HepG2 (cell line): Measurements from ENCODE around the gene SLC2A5. TPM values are rescaled to one million over a fixed set of nuclear protein-coding genes. Genes with fewer than 3 reads are reported as not detected.

Experiments used
- ATAC-seq: fragments of 200-7000 bp; cut with Tn5 transposase; 3 replicates; pipeline ENCODE4 v1.9.1; 2020; ENCODE audit warnings: mild to moderate bottlenecking, moderate library complexity
- BruUV-seq: library from RNA; stranded (reverse); fragments of 400-500 nt; replicated peaks from 2 replicates; lab custom pipeline; 2021; lab: Mats Ljungman, UMichigan
- CTCF ChIA-PET: fragments of 300-600 bp; formaldehyde crosslinking; extraction: SDS; loops from one replicate; lab custom pipeline; 2021; ENCODE audit warnings: low total read pairs, inconsistent platforms, low intra/inter-chr PET ratio; lab: Yijun Ruan, JAX
- POLR2A ChIA-PET: fragments of 350-600 bp; sonication (Branson Sonifier 250); formaldehyde crosslinking; loops from one replicate; lab custom pipeline; 2020; ENCODE audit warnings: antibody characterized with exemption, inconsistent platforms; lab: Yijun Ruan, JAX
- DNase-seq: peaks from one replicate; pipeline ENCODE4 v3.0.0-alpha.2; 2015; ENCODE audit warnings: low spot score
- FAIRE-seq: peaks from 3 replicates; lab custom pipeline; 2011; peaks lifted over from hg19 to GRCh38; lab: Jason Lieb, UNC
- H2AFZ ChIP-seq: one replicate; pipeline ENCODE4 v1.6.1; 2011; ENCODE audit warnings: low read length, inconsistent platforms
- H3K27ac ChIP-seq: fragments of 300-600 bp; 3 replicates; pipeline ENCODE4 v1.8.0; 2011; ENCODE audit warnings: mixed run types, mild to moderate bottlenecking, mixed read lengths, low read length, inconsistent platforms; ENCODE audit not compliant: insufficient read depth; ENCODE audit errors: extremely low read length
- H3K27me3 ChIP-seq, 2 experiments: fragments of 200-600 bp in 1 of 2; 2 replicates in 1 of 2; 3 replicates in 1 of 2; pipeline versions ENCODE4 v1.6.0 to v1.8.0; 2011; ENCODE audit warnings: low read length in 2 of 2, mild to moderate bottlenecking in 2 of 2, moderate library complexity in 2 of 2, inconsistent platforms in 1 of 2; ENCODE audit not compliant: insufficient read depth in 2 of 2, control insufficient read depth in 1 of 2
- H3K36me3 ChIP-seq, 2 experiments: fragments of 200-600 bp in 1 of 2; replicated peaks in 1 of 2; 2 replicates in 1 of 2; 3 replicates in 1 of 2; pipeline versions ENCODE4 v1.5.1 to v1.8.0; 2011; ENCODE audit warnings: low read length in 2 of 2, inconsistent platforms in 1 of 2; ENCODE audit not compliant: insufficient read depth in 2 of 2, control insufficient read depth in 1 of 2
- H3K4me1 ChIP-seq: 2 replicates; pipeline ENCODE4 v1.5.1; 2012; ENCODE audit warnings: low read length, inconsistent platforms; ENCODE audit not compliant: insufficient read depth
- H3K4me2 ChIP-seq: 2 replicates; pipeline ENCODE4 v1.6.0; 2011; ENCODE audit warnings: low read depth, low read length, inconsistent platforms
- H3K4me3 ChIP-seq, 3 experiments: fragments of 200-600 bp in 1 of 3; sonication (generic), shearing (Covaris generic) in 1 of 3; replicated peaks in 1 of 3; 2 replicates each; pipeline ENCODE4 v1.5.1; 2011 to 2016; ENCODE audit warnings: low read length in 3 of 3, inconsistent platforms in 2 of 3, low read depth in 2 of 3, mild to moderate bottlenecking in 2 of 3, control low read depth in 1 of 3, mixed read lengths in 1 of 3; ENCODE audit not compliant: insufficient read depth in 1 of 3
- H3K79me2 ChIP-seq: one replicate; pipeline ENCODE4 v1.6.1; 2011; ENCODE audit warnings: low read length, inconsistent platforms; ENCODE audit not compliant: insufficient read depth
- H3K9ac ChIP-seq: 2 replicates; pipeline ENCODE4 v1.6.0; 2011; ENCODE audit warnings: mild to moderate bottlenecking, low read depth, low read length, inconsistent platforms; ENCODE audit not compliant: insufficient read depth
- H3K9me3 ChIP-seq: 2 replicates; pipeline ENCODE4 v1.5.1; 2012; ENCODE audit warnings: mild to moderate bottlenecking, low read length
- H4K20me1 ChIP-seq: 2 replicates; pipeline ENCODE4 v1.6.0; 2011; ENCODE audit warnings: inconsistent platforms, mild to moderate bottlenecking, low read length, moderate library complexity; ENCODE audit not compliant: insufficient read depth
- ATAD3A ChIP-seq: sonication (generic); formaldehyde crosslinking; IDR thresholded peaks from 2 replicates; pipeline ENCODE4 v1.4.0; 2020; ENCODE audit warnings: missing genetic modification reagents
- CCDC6 ChIP-seq: sonication (generic); formaldehyde crosslinking; IDR thresholded peaks from 2 replicates; pipeline ENCODE4 v1.8.1; 2022; ENCODE audit warnings: mild to moderate bottlenecking, missing genetic modification reagents, moderate library complexity
- SMAD9 ChIP-seq: sonication (generic); formaldehyde crosslinking; IDR thresholded peaks from 2 replicates; pipeline ENCODE4 v1.5.1; 2020; ENCODE audit warnings: mild to moderate bottlenecking, missing genetic modification reagents
- SP5 ChIP-seq: IDR thresholded peaks from 2 replicates; pipeline ENCODE4 v1.6.1; 2016; ENCODE audit warnings: low read depth, borderline replicate concordance
- TEAD2 ChIP-seq: sonication (generic); formaldehyde crosslinking; IDR thresholded peaks from 2 replicates; pipeline ENCODE4 v1.9.0; 2021; ENCODE audit warnings: missing genetic modification reagents
- ZNF646 ChIP-seq: sonication (generic); formaldehyde crosslinking; IDR thresholded peaks from 2 replicates; pipeline ENCODE4 v1.9.0; 2021; ENCODE audit warnings: mild to moderate bottlenecking, missing genetic modification reagents
- ZNF749 ChIP-seq: sonication (generic); formaldehyde crosslinking; IDR thresholded peaks from 2 replicates; pipeline ENCODE4 v1.8.0; 2022; ENCODE audit warnings: mild to moderate bottlenecking, missing genetic modification reagents, moderate library complexity, borderline replicate concordance
- WGBS: methylation state at CpG from one replicate; pipeline ENCODE4 v1.1.6; 2017; ENCODE audit warnings: low lambda C conversion rate; 5-methylcytosine and 5-hydroxymethylcytosine counted together
- in situ Hi-C: cut with HindIII; loops from 2 replicates; pipeline ENCODE4 v1.10.0; 2017; ENCODE audit warnings: low pct_unique_long_range_greater_than_20kb; ENCODE audit not compliant: extremely low pct_ligation_motif_present
- intact Hi-C: fragments of 100-400 bp; cut with micrococcal nuclease; formaldehyde crosslinking; loops from one replicate; pipeline ENCODE4 v1.10.0; 2022; ENCODE audit not compliant: unreplicated experiment
- polyA plus RNA-seq, 8 experiments: library from polyadenylated mRNA; depleted of rRNA in 3 of 8; stranded (reverse) in 7 of 8; unstranded in 1 of 8; fragments of >200 nt; fragmentation: Illumina TruSeq in 4 of 8; extraction: Trizol in 4 of 8; gene quantifications; 2 replicates each; pipeline versions ENCODE4 v1.2.1 to v1.2.3, GENCODE V29; 2011 to 2016; ENCODE audit warnings: low read depth in 4 of 8, missing spikeins in 1 of 8, mixed read lengths in 1 of 8; ENCODE audit not compliant: insufficient read depth in 1 of 8
- total RNA-seq, 5 experiments: library from RNA; depleted of rRNA; stranded (reverse); fragments of >200 nt; fragmentation: Illumina TruSeq; extraction: Trizol; gene quantifications; 2 replicates each; pipeline ENCODE4 v1.2.3, GENCODE V29; 2016; ENCODE audit warnings: low read depth in 1 of 5

Gene SLC2A5
- total and polyA plus RNA-seq, 2 of the 13 experiments (the other 11 are each of a cell fraction or from before 2014, with no cell fraction given): 0.04 to 0.54 TPM

GRCh38 chr1:9061252-9061960 is 8.0 kb downstream of the SLC2A5 start:
- Histone ChIP-seq H2AFZ (no peak overlapping the region), H3K4me2 (no peak overlapping the region), H3K27me3 (0 out of 5 replicates have a peak, but pooled peaks cover 0 to 4% of the 10 kb centered on the region in 2 experiments), H4K20me1 (no peaks in the 10 kb centered on the region)
- DNase-seq: no peak
- in situ Hi-C loops: no loop called here
- ChIA-PET CTCF (no interaction called here), POLR2A (interaction anchor here (0.7 kb wide), 2 partner anchors 181 to 394 kb away, joined by 3 read pairs; no protein-coding TSS in a partner anchor)
- TF ChIP-seq SMAD9 (CRISPR knock-in tag) (no peak), CCDC6 (CRISPR knock-in tag) (no peak), ZNF749 (CRISPR knock-in tag) (no peak), ATAD3A (CRISPR knock-in tag) (no peak)
- TF ChIP-seq, all 625 proteins: peak for 0
- peaks cover 37% of the 10 kb centered on the region for H3K4me1 ChIP-seq
- H3K79me2 ChIP-seq: no peaks in the 10 kb centered on the region
- H3K4me3 ChIP-seq: no peak overlapping the region
- H3K27ac ChIP-seq: no peak overlapping the region
- no peak overlapping the region for H3K9ac ChIP-seq
- BruUV-seq: no TSS peak
- intact Hi-C loops: no loop called here
- no peaks in the 10 kb centered on the region for H3K9me3 ChIP-seq
- ATAC-seq: peak; percentile 59
- no peak for FAIRE-seq
- 18% methylated on average over 6 of the region's 6 CpGs for WGBS
- H3K36me3 ChIP-seq: no peaks in the 10 kb centered on the region

DNA sequence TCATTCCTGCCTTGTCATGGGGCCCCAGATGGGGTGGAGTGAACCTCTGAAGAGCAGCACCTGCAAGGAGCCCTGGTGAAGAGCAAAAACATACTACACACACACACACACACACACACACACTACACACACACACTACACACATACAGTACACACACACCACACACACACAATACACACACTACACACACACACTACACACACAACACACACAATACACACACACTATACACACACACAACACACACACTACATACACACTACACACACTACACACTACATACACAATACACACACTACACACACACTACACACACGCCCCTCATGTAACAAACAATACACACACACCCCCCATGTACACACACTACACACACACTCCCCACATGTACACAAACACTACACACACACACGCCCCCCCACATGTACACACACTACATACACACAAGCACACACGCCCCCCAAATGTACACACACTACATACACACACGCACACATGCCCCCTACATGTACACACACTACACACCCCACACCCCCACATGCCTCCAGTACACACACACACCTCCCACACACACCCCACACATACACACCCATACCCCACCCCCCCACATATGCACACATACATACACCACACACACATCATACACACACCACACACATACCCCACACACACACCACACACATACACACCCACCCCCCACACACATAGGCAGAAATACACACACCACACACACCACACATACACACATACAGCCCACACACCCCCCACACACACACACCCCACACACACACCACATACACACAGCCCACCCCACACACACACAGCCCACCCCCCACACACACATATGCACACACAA is 9.3 kb downstream of the SLC2A5 start:
- Histone ChIP-seq H3K36me3 (no peaks in the 10 kb centered on the region), H2AFZ (no peak overlapping the region), H3K9ac (no peak overlapping the region), H3K4me1 (peaks cover 29% of the 10 kb centered on the region), H3K9me3 (no peaks in the 10 kb centered on the region), H4K20me1 (no peaks in the 10 kb centered on the region), H3K4me3 (no peak overlapping the region), H3K79me2 (no peaks in the 10 kb centered on the region), H3K27me3 (0 out of 5 replicates have a peak, but pooled peaks cover 0 to 4% of the 10 kb centered on the region in 2 experiments), H3K27ac (no peak overlapping the region), H3K4me2 (no peak overlapping the region)
- TF ChIP-seq TEAD2 (CRISPR knock-in tag) (no peak), SP5 (CRISPR knock-in tag) (no peak), ZNF646 (peak; percentile 96)
- WGBS: 31% methylated on average over 4 of the region's 4 CpGs
- ChIA-PET CTCF (no interaction called here), POLR2A (interaction anchor here (0.7 kb wide), 1 partner anchor 395 kb away, joined by 3 read pairs; no protein-coding TSS in a partner anchor)
- DNase-seq: no peak
- BruUV-seq: no TSS peak
- intact Hi-C loops: no loop called here
- in situ Hi-C loops: no loop called here
- ATAC-seq: no peak
- FAIRE-seq: peak; percentile 21
